ENCODE data around the gene GNAZ. TPM values are rescaled to one million over a fixed set of nuclear protein-coding genes. Genes with fewer than 3 reads are reported as not detected.

The GNAZ gene
- total and polyA plus RNA-seq, 12 donors, result 1.3 to 4.2 (median 2.3) TPM

DNA sequence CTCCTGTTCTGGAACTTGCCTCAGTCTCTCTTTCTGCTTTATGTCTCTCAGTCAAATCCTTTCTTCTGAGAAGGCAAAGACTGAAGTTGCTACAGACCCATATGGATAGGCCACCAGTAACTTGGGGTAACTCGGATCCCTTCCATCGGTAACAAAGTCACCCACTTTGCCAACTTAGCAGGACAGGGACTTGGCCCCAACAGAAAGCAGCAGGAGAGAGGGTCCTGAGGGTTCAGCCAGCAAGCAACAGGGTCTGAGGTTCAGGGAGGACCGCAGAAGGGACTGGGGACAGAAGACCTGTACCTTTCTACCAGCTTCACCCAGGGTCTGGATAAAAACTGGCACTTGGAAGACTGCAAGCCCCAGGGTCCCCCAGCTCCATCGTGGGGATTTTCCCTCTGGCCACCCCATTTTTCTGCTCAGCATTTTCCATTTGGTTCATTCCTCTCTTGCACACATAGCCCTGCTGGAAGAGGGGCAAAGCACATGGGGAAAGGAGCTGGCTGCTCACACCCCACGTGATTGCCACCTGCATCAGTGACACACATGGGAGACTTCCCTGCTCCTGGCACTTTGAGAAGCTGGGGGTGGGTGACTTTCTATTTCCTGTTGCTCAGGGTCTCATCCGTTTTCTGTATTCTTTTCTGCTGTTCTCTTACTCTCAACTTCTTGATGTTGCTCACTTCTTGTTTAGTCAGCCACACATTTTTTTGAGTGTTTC is 34.6 kb upstream of the GNAZ start:
- Histone ChIP-seq H3K4me3 (no peak overlapping the region), H3K9me3 (no peaks in the 10 kb centered on the region), H3K27me3 (peaks cover 0 to 22% (median 10%) of the 10 kb centered on the region in 7 donors), H3K4me1 (peaks cover 0 to 8% (median 5%) of the 10 kb centered on the region in 9 donors), H3K27ac (no peak overlapping the region), H3K36me3 (no peaks in the 10 kb centered on the region)
- ATAC-seq (no peak), DNase-seq (no peak)
- intact Hi-C loops (cut with DNase I), result loop anchor here in 2 of 10 donors (10.0 kb wide), 3 partner anchors 49 to 79 kb away; no protein-coding TSS in a partner anchor
- TF ChIP-seq, protein P1, sequence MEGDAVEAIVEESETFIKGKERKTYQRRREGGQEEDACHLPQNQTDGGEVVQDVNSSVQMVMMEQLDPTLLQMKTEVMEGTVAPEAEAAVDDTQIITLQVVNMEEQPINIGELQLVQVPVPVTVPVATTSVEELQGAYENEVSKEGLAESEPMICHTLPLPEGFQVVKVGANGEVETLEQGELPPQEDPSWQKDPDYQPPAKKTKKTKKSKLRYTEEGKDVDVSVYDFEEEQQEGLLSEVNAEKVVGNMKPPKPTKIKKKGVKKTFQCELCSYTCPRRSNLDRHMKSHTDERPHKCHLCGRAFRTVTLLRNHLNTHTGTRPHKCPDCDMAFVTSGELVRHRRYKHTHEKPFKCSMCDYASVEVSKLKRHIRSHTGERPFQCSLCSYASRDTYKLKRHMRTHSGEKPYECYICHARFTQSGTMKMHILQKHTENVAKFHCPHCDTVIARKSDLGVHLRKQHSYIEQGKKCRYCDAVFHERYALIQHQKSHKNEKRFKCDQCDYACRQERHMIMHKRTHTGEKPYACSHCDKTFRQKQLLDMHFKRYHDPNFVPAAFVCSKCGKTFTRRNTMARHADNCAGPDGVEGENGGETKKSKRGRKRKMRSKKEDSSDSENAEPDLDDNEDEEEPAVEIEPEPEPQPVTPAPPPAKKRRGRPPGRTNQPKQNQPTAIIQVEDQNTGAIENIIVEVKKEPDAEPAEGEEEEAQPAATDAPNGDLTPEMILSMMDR (IDR thresholded peaks at IDR 0.05), result no peak
- 70 to 87% methylated on average over 6 of the region's 6 CpGs for WGBS, 2 donors

DNA sequence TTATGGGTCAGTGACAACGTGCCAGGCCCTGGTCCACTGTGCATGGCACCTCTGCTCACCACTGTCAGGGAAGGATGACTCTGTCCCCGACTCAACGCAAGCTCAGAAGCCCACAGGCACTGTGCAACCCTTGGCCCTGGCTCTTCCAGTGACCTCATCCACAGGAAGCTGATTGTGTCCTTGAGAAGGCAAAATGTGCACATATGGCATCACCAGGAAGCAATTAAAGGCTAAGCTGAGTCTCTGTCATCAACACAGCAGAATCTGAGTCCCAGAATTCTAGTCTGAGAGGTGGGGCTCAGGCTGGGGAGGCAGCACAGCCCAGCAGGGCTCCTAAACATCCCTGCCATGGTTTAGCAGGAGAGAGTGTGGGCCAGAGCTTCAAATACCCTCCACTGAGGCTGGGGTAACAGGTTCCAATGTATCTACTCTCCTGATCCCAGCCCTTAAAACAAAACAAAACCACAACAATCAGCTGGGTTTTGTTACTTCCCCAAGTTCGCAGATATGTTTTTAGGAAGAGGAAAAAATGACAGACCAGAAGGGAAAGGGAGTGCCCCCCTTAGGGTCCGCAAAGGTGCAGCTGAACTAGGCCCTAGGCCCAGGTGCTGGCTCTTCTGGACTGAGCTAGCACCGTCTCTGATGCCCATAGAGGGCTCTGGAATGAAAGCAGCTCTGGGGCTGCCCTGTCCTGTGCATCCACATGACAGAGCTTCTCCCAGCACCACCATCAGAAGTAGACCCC is 33.5 kb upstream of the GNAZ start:
- Histone ChIP-seq H3K27ac (no peak overlapping the region), H3K36me3 (no peaks in the 10 kb centered on the region), H3K9me3 (no peaks in the 10 kb centered on the region), H3K4me1 (peaks cover 0 to 8% (median 5%) of the 10 kb centered on the region in 9 donors), H3K27me3 (peaks cover 0 to 22% (median 10%) of the 10 kb centered on the region in 7 donors), H3K4me3 (no peak overlapping the region)
- intact Hi-C loops (cut with DNase I), result loop anchor here in 2 of 10 donors (10.0 kb wide), 3 partner anchors 48 to 78 kb away; no protein-coding TSS in a partner anchor
- ATAC-seq (peak; percentile 28 to 73 (median 56)), DNase-seq (no peak)
- TF ChIP-seq, protein P1 (IDR thresholded peaks at IDR 0.05), result no peak
- WGBS, 2 donors, result 58 to 66% methylated on average over 6 of the region's 6 CpGs

DNA sequence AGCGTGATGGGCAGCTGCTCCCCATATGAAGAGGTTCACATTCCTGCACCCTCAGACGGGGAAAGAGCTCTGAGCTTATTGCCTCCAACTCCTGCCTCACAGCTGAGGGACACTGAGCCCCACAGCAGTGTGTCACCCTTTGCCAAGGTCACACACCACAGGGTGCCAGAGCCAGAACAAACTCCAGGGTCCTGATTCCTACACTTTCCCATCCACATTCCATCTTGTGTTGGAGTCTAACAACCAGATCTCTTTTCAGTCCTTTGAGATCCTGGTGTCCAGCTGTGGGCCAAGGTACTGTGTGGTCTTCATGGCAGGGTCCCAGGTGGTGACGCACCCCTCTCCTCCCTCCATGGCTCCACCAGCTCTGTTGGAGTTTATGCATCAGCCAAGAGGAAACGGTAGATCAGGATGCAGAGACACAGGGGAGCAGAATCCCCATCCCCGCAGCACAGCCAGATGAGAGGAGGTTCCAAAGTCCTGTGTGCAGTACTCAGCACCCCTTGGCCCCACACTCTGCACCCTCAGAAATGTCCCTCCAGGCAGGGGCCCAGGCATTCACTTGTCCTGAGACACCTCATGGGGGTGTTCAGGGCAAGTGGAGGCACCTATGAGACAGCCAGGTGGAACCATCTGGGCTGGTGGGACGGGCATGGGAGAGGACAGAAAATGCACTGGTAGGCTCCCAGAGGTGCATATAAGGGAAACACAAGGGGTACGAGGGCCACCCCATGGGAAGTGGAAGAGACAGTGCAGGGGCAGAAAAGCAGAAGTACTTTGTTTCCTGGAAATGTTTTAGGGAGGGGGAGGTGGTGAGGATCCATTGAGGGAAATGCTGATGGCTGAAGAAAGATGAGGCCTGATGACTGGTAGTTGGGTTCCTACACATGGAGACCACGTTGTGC is 32.6 kb upstream of the GNAZ start:
- Histone ChIP-seq H3K27ac (no peak overlapping the region), H3K27me3 (peaks cover 0 to 28% (median 10%) of the 10 kb centered on the region in 7 donors), H3K4me1 (peaks cover 0 to 8% (median 5%) of the 10 kb centered on the region in 9 donors), H3K36me3 (no peaks in the 10 kb centered on the region), H3K4me3 (no peak overlapping the region), H3K9me3 (no peaks in the 10 kb centered on the region)
- 82 to 86% methylated on average over 8 of the region's 8 CpGs for WGBS, 2 donors
- TF ChIP-seq, protein P1 (IDR thresholded peaks at IDR 0.05), result no peak
- ATAC-seq (no peak), DNase-seq (no peak)
- intact Hi-C loops (cut with DNase I), result loop anchor here in 2 of 10 donors (10.0 kb wide), 3 partner anchors 47 to 77 kb away; no protein-coding TSS in a partner anchor

DNA sequence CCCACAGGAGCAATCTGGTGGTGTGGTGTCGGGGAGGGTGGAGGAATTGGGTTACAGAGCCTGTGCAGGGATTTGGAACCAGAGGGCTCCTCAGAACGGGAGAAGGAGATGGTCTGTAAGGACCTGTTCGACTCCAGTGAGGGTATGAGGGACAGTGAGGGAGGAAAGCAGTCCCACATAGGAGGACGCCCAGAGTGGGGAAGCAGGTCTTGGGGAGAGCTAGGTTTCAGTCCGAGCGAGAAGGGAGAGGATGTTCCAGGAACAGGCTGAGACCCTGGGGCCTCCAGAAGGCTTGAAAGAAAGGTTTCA is 32.0 kb upstream of the GNAZ start:
- DNase-seq (no peak), ATAC-seq (no peak)
- Histone ChIP-seq H3K4me3 (no peak overlapping the region), H3K27me3 (peaks cover 0 to 28% (median 10%) of the 10 kb centered on the region in 7 donors), H3K4me1 (peaks cover 0 to 8% (median 5%) of the 10 kb centered on the region in 9 donors), H3K36me3 (no peaks in the 10 kb centered on the region), H3K9me3 (no peaks in the 10 kb centered on the region), H3K27ac (no peak overlapping the region)
- intact Hi-C loops (cut with DNase I), result loop anchor here in 2 of 10 donors (10.0 kb wide), 3 partner anchors 47 to 77 kb away; no protein-coding TSS in a partner anchor
- 87 to 89% methylated on average over 6 of the region's 6 CpGs for WGBS, 2 donors
- TF ChIP-seq, protein P1 (IDR thresholded peaks at IDR 0.05), result no peak
